ENCODE measurements around the gene OR4M1. TPM values are rescaled to one million over a fixed set of nuclear protein-coding genes. Genes with fewer than 3 reads are reported as not detected.
"Not testable (repeated sequence)": the region's sequence is repeated elsewhere in the genome, so short reads cannot be mapped to it uniquely, and the experiment has no call there.

Gene OR4M1
- total RNA-seq, 1 donor from 2014 or later: not detected

GRCh38 chr14:19754172-19754571 lies 19.1 kb upstream of the OR4M1 start:
- Mint-ChIP-seq H3K27me3 (no peaks in the 10 kb centered on the region), H3K4me3 (no peak overlapping the region), H3K27ac (no peak overlapping the region), H3K4me1 (no peaks in the 10 kb centered on the region), H3K9me3 (no peaks in the 10 kb centered on the region), H3K36me3 (ENCODE audit: low read depth) (no peaks in the 10 kb centered on the region)
- intact Hi-C loops (cut with micrococcal nuclease): no loop called here
- CTCF ChIA-PET: no interaction called here
- TF ChIP-seq CTCF (IDR thresholded peaks at IDR 0.05): no peak
- DNase-seq: no peak
- POLR2A ChIA-PET: no interaction called here
- no peak for ATAC-seq (ENCODE audit: low read depth)

GRCh38 chr14:19771491-19771890 lies 1.8 kb upstream of the OR4M1 start:
- ATAC-seq (ENCODE audit: low read depth); CTCF ChIA-PET; H3K27ac Mint-ChIP-seq; POLR2A ChIA-PET; H3K27me3 Mint-ChIP-seq; intact Hi-C loops (cut with micrococcal nuclease); DNase-seq; H3K36me3 Mint-ChIP-seq (ENCODE audit: low read depth); H3K4me3 Mint-ChIP-seq; H3K4me1 Mint-ChIP-seq: not testable (repeated sequence)
- peaks cover 14% of the 10 kb centered on the region for H3K9me3 Mint-ChIP-seq

GRCh38 chr14:19771895-19772430 lies 1.3 kb upstream of the OR4M1 start:
- no peak overlapping the region for H3K27ac Mint-ChIP-seq
- no peak for TF ChIP-seq CTCF (IDR thresholded peaks at IDR 0.05)
- no peaks in the 10 kb centered on the region for H3K36me3 Mint-ChIP-seq (ENCODE audit: low read depth)
- peaks cover 14% of the 10 kb centered on the region for H3K9me3 Mint-ChIP-seq
- H3K27me3 Mint-ChIP-seq: no peaks in the 10 kb centered on the region
- POLR2A ChIA-PET: no interaction called here
- ATAC-seq (ENCODE audit: low read depth): no peak
- no peak for DNase-seq
- no peaks in the 10 kb centered on the region for H3K4me1 Mint-ChIP-seq
- H3K4me3 Mint-ChIP-seq: no peak overlapping the region
- intact Hi-C loops (cut with micrococcal nuclease): no loop called here
- CTCF ChIA-PET: no interaction called here

GRCh38 chr14:19772454-19772853 lies 850 bp upstream of the OR4M1 start:
- H3K27ac Mint-ChIP-seq; H3K27me3 Mint-ChIP-seq; DNase-seq; ATAC-seq (ENCODE audit: low read depth); H3K4me1 Mint-ChIP-seq; intact Hi-C loops (cut with micrococcal nuclease); H3K36me3 Mint-ChIP-seq (ENCODE audit: low read depth); POLR2A ChIA-PET; CTCF ChIA-PET; H3K4me3 Mint-ChIP-seq: not testable (repeated sequence)
- peaks cover 14% of the 10 kb centered on the region for H3K9me3 Mint-ChIP-seq

GRCh38 chr14:19775587-19775986 lies 2.3 kb downstream of the OR4M1 start:
- ATAC-seq (ENCODE audit: low read depth): no peak
- Mint-ChIP-seq H3K27ac (no peak overlapping the region), H3K27me3 (no peaks in the 10 kb centered on the region), H3K4me1 (no peaks in the 10 kb centered on the region), H3K4me3 (no peak overlapping the region), H3K9me3 (peaks cover 11% of the 10 kb centered on the region), H3K36me3 (ENCODE audit: low read depth) (no peaks in the 10 kb centered on the region)
- intact Hi-C loops (cut with micrococcal nuclease): no loop called here
- no peak for DNase-seq
- CTCF ChIA-PET: no interaction called here
- TF ChIP-seq CTCF (IDR thresholded peaks at IDR 0.05): no peak
- POLR2A ChIA-PET: no interaction called here

GRCh38 chr14:19785848-19786247 lies 12.5 kb downstream of the OR4M1 start:
- CTCF ChIA-PET: not testable (repeated sequence)

GRCh38 chr14:19787318-19787717 lies 14.0 kb downstream of the OR4M1 start:
- H3K4me3 Mint-ChIP-seq; H3K9me3 Mint-ChIP-seq; intact Hi-C loops (cut with micrococcal nuclease); DNase-seq; H3K36me3 Mint-ChIP-seq (ENCODE audit: low read depth); H3K27ac Mint-ChIP-seq; CTCF ChIA-PET; H3K27me3 Mint-ChIP-seq; POLR2A ChIA-PET; H3K4me1 Mint-ChIP-seq; ATAC-seq (ENCODE audit: low read depth): not testable (repeated sequence)

More at GRCh38 chr14:19785848-19786247, 12.5 kb downstream of the OR4M1 start:
- H3K27ac Mint-ChIP-seq; intact Hi-C loops (cut with micrococcal nuclease); POLR2A ChIA-PET; ATAC-seq (ENCODE audit: low read depth); H3K27me3 Mint-ChIP-seq; H3K36me3 Mint-ChIP-seq (ENCODE audit: low read depth); H3K4me1 Mint-ChIP-seq; H3K9me3 Mint-ChIP-seq; H3K4me3 Mint-ChIP-seq; DNase-seq: not testable (repeated sequence)

- H3K27ac Mint-ChIP-seq; intact Hi-C loops (cut with micrococcal nuclease); H3K36me3 Mint-ChIP-seq (ENCODE audit: low read depth); H3K27me3 Mint-ChIP-seq; H3K4me3 Mint-ChIP-seq; POLR2A ChIA-PET; DNase-seq; CTCF ChIA-PET; H3K9me3 Mint-ChIP-seq; H3K4me1 Mint-ChIP-seq; ATAC-seq (ENCODE audit: low read depth): not testable (repeated sequence)
Measured at GRCh38 chr14:19788150-19788549, 14.8 kb downstream of the OR4M1 start.

GRCh38 chr14:19796520-19797108 lies 23.3 kb downstream of the OR4M1 start:
- H3K4me3 Mint-ChIP-seq; DNase-seq; H3K4me1 Mint-ChIP-seq; H3K9me3 Mint-ChIP-seq; ATAC-seq (ENCODE audit: low read depth); CTCF ChIA-PET; intact Hi-C loops (cut with micrococcal nuclease); H3K27me3 Mint-ChIP-seq; H3K27ac Mint-ChIP-seq; POLR2A ChIA-PET; H3K36me3 Mint-ChIP-seq (ENCODE audit: low read depth): not testable (repeated sequence)
